HepG2 (cell line): ENCODE measurements around the gene NABP2. TPM values are rescaled to one million over a fixed set of nuclear protein-coding genes. Genes with fewer than 3 reads are reported as not detected.

ENCODE experiments used
- HES4 ChIP-seq: sonication (generic); formaldehyde crosslinking; IDR thresholded peaks from 2 replicates; pipeline ENCODE4 v1.9.0; 2021; ENCODE audit warnings: mild to moderate bottlenecking, missing genetic modification reagents, borderline replicate concordance
- KDM2A ChIP-seq: sonication (generic); formaldehyde crosslinking; IDR thresholded peaks from 2 replicates; pipeline ENCODE4 v1.4.0; 2020; ENCODE audit warnings: low read depth, missing genetic modification reagents, borderline replicate concordance
- RARA ChIP-seq: IDR thresholded peaks from 2 replicates; pipeline ENCODE4 v1.6.1; 2016; ENCODE audit warnings: missing genetic modification reagents, missing compliant biosample characterization
- RBFOX2 ChIP-seq: fragments of 200-400 bp; formaldehyde crosslinking; IDR thresholded peaks from 2 replicates; pipeline ENCODE4 v1.6.1; 2017; ENCODE audit warnings: low read depth, mild to moderate bottlenecking, low read length
- SP2 ChIP-seq: sonication (generic); formaldehyde crosslinking; IDR thresholded peaks from 2 replicates; pipeline ENCODE4 v1.5.1; 2020; ENCODE audit warnings: mild to moderate bottlenecking, missing genetic modification reagents
- SRY ChIP-seq: sonication (generic); formaldehyde crosslinking; IDR thresholded peaks from 2 replicates; pipeline ENCODE4 v1.8.0; 2022; ENCODE audit warnings: mild to moderate bottlenecking, missing genetic modification reagents
- ZBTB3 ChIP-seq: sonication (generic); formaldehyde crosslinking; IDR thresholded peaks from 2 replicates; pipeline ENCODE4 v1.4.0; 2020; ENCODE audit warnings: low read depth, mild to moderate bottlenecking, moderate library complexity, missing genetic modification reagents, borderline replicate concordance
- ZHX2 ChIP-seq, 2 experiments: sonication (generic) in 1 of 2; formaldehyde crosslinking in 1 of 2; IDR thresholded peaks; 2 replicates each; pipeline versions ENCODE4 v1.6.1 to v1.9.0; 2014 to 2022; ENCODE audit warnings: antibody characterized with exemption in 1 of 2, borderline replicate concordance in 1 of 2, inconsistent platforms in 1 of 2, low read depth in 1 of 2, missing genetic modification reagents in 1 of 2
- ZNF280D ChIP-seq: sonication (generic); formaldehyde crosslinking; IDR thresholded peaks from 2 replicates; pipeline ENCODE4 v1.5.1; 2020; ENCODE audit warnings: mild to moderate bottlenecking, missing genetic modification reagents
- ZNF350 ChIP-seq: sonication (generic); formaldehyde crosslinking; IDR thresholded peaks from 2 replicates; pipeline ENCODE4 v1.4.0; 2020; ENCODE audit warnings: mild to moderate bottlenecking, low read depth, missing genetic modification reagents, borderline replicate concordance
- ZNF577 ChIP-seq: sonication (generic); formaldehyde crosslinking; IDR thresholded peaks from 2 replicates; pipeline ENCODE4 v1.4.0; 2020; ENCODE audit warnings: mild to moderate bottlenecking, low read depth, missing genetic modification reagents, borderline replicate concordance
- ZNF782 ChIP-seq: sonication (generic); formaldehyde crosslinking; IDR thresholded peaks from 2 replicates; pipeline ENCODE4 v1.4.0; 2020; ENCODE audit warnings: missing genetic modification reagents, mild to moderate bottlenecking, borderline replicate concordance
- ZNF839 ChIP-seq: sonication (generic); formaldehyde crosslinking; IDR thresholded peaks from 2 replicates; pipeline ENCODE4 v1.4.0; 2020; ENCODE audit warnings: missing genetic modification reagents, mild to moderate bottlenecking, borderline replicate concordance
- ZSCAN25 ChIP-seq: sonication (generic); formaldehyde crosslinking; IDR thresholded peaks from 2 replicates; pipeline ENCODE4 v1.8.0; 2022; ENCODE audit warnings: mild to moderate bottlenecking, missing genetic modification reagents
- polyA plus RNA-seq, 8 experiments: library from polyadenylated mRNA; depleted of rRNA in 3 of 8; stranded (reverse) in 7 of 8; unstranded in 1 of 8; fragments of >200 nt; fragmentation: Illumina TruSeq in 4 of 8; extraction: Trizol in 4 of 8; gene quantifications; 2 replicates each; pipeline versions ENCODE4 v1.2.1 to v1.2.3, GENCODE V29; 2011 to 2016; ENCODE audit warnings: low read depth in 4 of 8, missing spikeins in 1 of 8, mixed read lengths in 1 of 8; ENCODE audit not compliant: insufficient read depth in 1 of 8
- total RNA-seq, 5 experiments: library from RNA; depleted of rRNA; stranded (reverse); fragments of >200 nt; fragmentation: Illumina TruSeq; extraction: Trizol; gene quantifications; 2 replicates each; pipeline ENCODE4 v1.2.3, GENCODE V29; 2016; ENCODE audit warnings: low read depth in 1 of 5
- TF ChIP-seq, protein P1 (sequence below): sonication (generic); formaldehyde crosslinking; IDR thresholded peaks from 2 replicates; pipeline ENCODE4 v1.5.1; 2020; ENCODE audit warnings: missing genetic modification reagents, mild to moderate bottlenecking, borderline replicate concordance

The NABP2 gene
- total and polyA plus RNA-seq, 2 of the 13 experiments (the other 11 are each of a cell fraction or from before 2014, with no cell fraction given), result 33.2 to 35.5 TPM

- TF ChIP-seq SP2 (CRISPR knock-in tag) (peak; percentile 52; the same call in 1 of the 2 replicates), ZHX2 (IDR thresholded peaks at IDR 0.05; ENCODE audit: low read depth) (peak; percentile 52; the same call in 1 of the 2 replicates), ZHX2 (CRISPR knock-in tag; IDR thresholded peaks at IDR 0.05; ENCODE audit: borderline replicate concordance) (no peak), RARA (peak; percentile 25; the same call in 1 of the 2 replicates), RBFOX2 (peak; percentile 94), ZNF577 (CRISPR knock-in tag) (0 out of 2 replicates have a peak, but pooled peaks have one; percentile 55), ZNF280D (CRISPR knock-in tag) (peak; percentile 86), HES4 (peak; percentile 96), ZSCAN25 (peak; percentile 85), ZNF350 (CRISPR knock-in tag) (peak; percentile 82), ZBTB3 (CRISPR knock-in tag) (no peak), KDM2A (CRISPR knock-in tag) (peak; percentile 81; the same call in 1 of the 2 replicates), ZNF782 (CRISPR knock-in tag) (peak; percentile 78; the same call in 1 of the 2 replicates), SRY (CRISPR knock-in tag) (no peak), ZNF839 (CRISPR knock-in tag) (peak; percentile 64; the same call in 1 of the 2 replicates)
- TF ChIP-seq, protein P1, sequence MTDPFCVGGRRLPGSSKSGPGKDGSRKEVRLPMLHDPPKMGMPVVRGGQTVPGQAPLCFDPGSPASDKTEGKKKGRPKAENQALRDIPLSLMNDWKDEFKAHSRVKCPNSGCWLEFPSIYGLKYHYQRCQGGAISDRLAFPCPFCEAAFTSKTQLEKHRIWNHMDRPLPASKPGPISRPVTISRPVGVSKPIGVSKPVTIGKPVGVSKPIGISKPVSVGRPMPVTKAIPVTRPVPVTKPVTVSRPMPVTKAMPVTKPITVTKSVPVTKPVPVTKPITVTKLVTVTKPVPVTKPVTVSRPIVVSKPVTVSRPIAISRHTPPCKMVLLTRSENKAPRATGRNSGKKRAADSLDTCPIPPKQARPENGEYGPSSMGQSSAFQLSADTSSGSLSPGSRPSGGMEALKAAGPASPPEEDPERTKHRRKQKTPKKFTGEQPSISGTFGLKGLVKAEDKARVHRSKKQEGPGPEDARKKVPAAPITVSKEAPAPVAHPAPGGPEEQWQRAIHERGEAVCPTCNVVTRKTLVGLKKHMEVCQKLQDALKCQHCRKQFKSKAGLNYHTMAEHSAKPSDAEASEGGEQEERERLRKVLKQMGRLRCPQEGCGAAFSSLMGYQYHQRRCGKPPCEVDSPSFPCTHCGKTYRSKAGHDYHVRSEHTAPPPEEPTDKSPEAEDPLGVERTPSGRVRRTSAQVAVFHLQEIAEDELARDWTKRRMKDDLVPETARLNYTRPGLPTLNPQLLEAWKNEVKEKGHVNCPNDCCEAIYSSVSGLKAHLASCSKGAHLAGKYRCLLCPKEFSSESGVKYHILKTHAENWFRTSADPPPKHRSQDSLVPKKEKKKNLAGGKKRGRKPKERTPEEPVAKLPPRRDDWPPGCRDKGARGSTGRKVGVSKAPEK (CRISPR knock-in tag), result no peak
Measured at GRCh38 chr12:56266693-56267442, 42.7 kb downstream of the NABP2 start, which contains the start of gene COQ10A (continued).
